K562 (cell line): Measurements from ENCODE around the gene RCC1. TPM values are rescaled to one million over a fixed set of nuclear protein-coding genes. Genes with fewer than 3 reads are reported as not detected.
A peak's percentile ranks its signal among the peaks of the same experiment; 100 is the strongest.

Experiments used
- ARNT ChIP-seq, 2 experiments: fragments of 450-650 bp; IDR thresholded peaks; 2 replicates each; pipeline ENCODE4 v1.6.1; 2016; ENCODE audit warnings: mild to moderate bottlenecking in 1 of 2
- CREM ChIP-seq: IDR thresholded peaks from 2 replicates; pipeline ENCODE4 v1.6.1; 2014; ENCODE audit warnings: antibody characterized with exemption, low read depth
- EHMT2 ChIP-seq: fragments of 450-650 bp; IDR thresholded peaks from 2 replicates; pipeline ENCODE4 v1.6.1; 2018; ENCODE audit warnings: antibody characterized with exemption
- ETV5 ChIP-seq: sonication (generic); formaldehyde crosslinking; IDR thresholded peaks from 2 replicates; pipeline ENCODE4 v1.4.0; 2020; ENCODE audit warnings: low read depth, mild to moderate bottlenecking, missing genetic modification reagents
- HMG20B ChIP-seq: fragments of 250-450 bp; sonication (Bioruptor Pico); IDR thresholded peaks from 2 replicates; pipeline ENCODE4 v1.5.0; 2021; ENCODE audit warnings: mild to moderate bottlenecking
- KDM5B ChIP-seq: fragments of 200-600 bp; sonication (generic); IDR thresholded peaks from 2 replicates; pipeline ENCODE4 v1.6.1; 2012; ENCODE audit warnings: low read depth, mild to moderate bottlenecking, moderate library complexity, low read length, control low read depth, inconsistent platforms; ENCODE audit not compliant: insufficient replicate concordance
- KLF1 ChIP-seq: fragments of 450-650 bp; IDR thresholded peaks from 2 replicates; pipeline ENCODE4 v1.6.1; 2016; ENCODE audit warnings: missing genetic modification characterization, missing compliant biosample characterization
- MAFK ChIP-seq: IDR thresholded peaks from 2 replicates; pipeline ENCODE4 v1.6.1; 2011; ENCODE audit warnings: low read length, improper control_type of control experiment
- NFE2 ChIP-seq: IDR thresholded peaks from 2 replicates; pipeline ENCODE4 v1.6.1; 2014; ENCODE audit warnings: antibody characterized with exemption, low read depth
- NR1H2 ChIP-seq: sonication (generic); formaldehyde crosslinking; IDR thresholded peaks from 2 replicates; pipeline ENCODE4 v1.4.0; 2020; ENCODE audit warnings: mild to moderate bottlenecking, missing genetic modification reagents
- NR2C2 ChIP-seq, 2 experiments: fragments of 200-800 bp in 1 of 2; sonication (Bioruptor generic) in 1 of 2; sonication (generic) in 1 of 2; formaldehyde crosslinking in 1 of 2; IDR thresholded peaks; 2 replicates each; pipeline versions ENCODE4 v1.6.1 to v1.8.0; 2016 to 2022; ENCODE audit warnings: mild to moderate bottlenecking in 1 of 2, missing compliant biosample characterization in 1 of 2, missing genetic modification characterization in 1 of 2, missing genetic modification reagents in 1 of 2
- PHF8 ChIP-seq: fragments of 200-600 bp; sonication (generic); IDR thresholded peaks from 2 replicates; pipeline ENCODE4 v1.6.1; 2012; ENCODE audit warnings: mixed run types, mild to moderate bottlenecking, inconsistent platforms, low read length, moderate library complexity, borderline replicate concordance
- POLR2A ChIP-seq: fragments of 450-650 bp; conservative IDR thresholded peaks from 2 replicates; pipeline ENCODE4 v1.6.1; 2016
- SETDB1 ChIP-seq: IDR thresholded peaks from one replicate; pipeline ENCODE4 v1.6.1; 2012; ENCODE audit warnings: low read length, control low read depth, inconsistent platforms
- SMARCA4 ChIP-seq: fragments of 450-650 bp; IDR thresholded peaks from 2 replicates; pipeline ENCODE4 v1.6.1; 2016
- THRAP3 ChIP-seq: fragments of 450-650 bp; IDR thresholded peaks from 2 replicates; pipeline ENCODE4 v1.6.1; 2016; ENCODE audit warnings: mild to moderate bottlenecking, inconsistent platforms, borderline replicate concordance
- THRB ChIP-seq: fragments of 450-650 bp; formaldehyde crosslinking; conservative IDR thresholded peaks from 2 replicates; pipeline ENCODE4 v1.4.0; 2022; ENCODE audit warnings: mild to moderate bottlenecking, missing genetic modification characterization
- TOE1 ChIP-seq, 2 experiments: fragments of 450-650 bp in 1 of 2; sonication (generic) in 1 of 2; formaldehyde crosslinking in 1 of 2; IDR thresholded peaks; 2 replicates each; pipeline versions ENCODE4 v1.7.1 to v1.8.0; 2016 to 2022; ENCODE audit warnings: borderline replicate concordance in 2 of 2, mild to moderate bottlenecking in 2 of 2, antibody characterized with exemption in 1 of 2, inconsistent platforms in 1 of 2, low read depth in 1 of 2, missing genetic modification reagents in 1 of 2, moderate library complexity in 1 of 2
- ZBTB2 ChIP-seq: fragments of 450-650 bp; IDR thresholded peaks from 2 replicates; pipeline ENCODE4 v1.6.1; 2016; ENCODE audit warnings: antibody characterized with exemption
- polyA plus RNA-seq, 8 experiments: library from polyadenylated mRNA; depleted of rRNA in 4 of 8; stranded (reverse) in 5 of 8; unstranded in 3 of 8; fragments of >200 nt; fragmentation: Nextera tagmentation in 2 of 8; fragmentation: Illumina TruSeq in 1 of 8; extraction: Ambion mirVana in 2 of 8; extraction: Trizol in 1 of 8; gene quantifications; 2 replicates each; pipeline versions ENCODE4 v1.2.1 to v1.2.3, GENCODE V29; 2011 to 2014; ENCODE audit warnings: inconsistent platforms in 1 of 8, missing spikeins in 1 of 8
- total RNA-seq, 7 experiments: library from RNA; depleted of rRNA in 6 of 7; stranded (reverse); fragments of >200 nt in 6 of 7; fragmentation: Illumina TruSeq in 2 of 7; extraction: Trizol in 2 of 7; gene quantifications; 2 replicates each; pipeline versions ENCODE4 v1.2.1 to v1.2.3, GENCODE V29; 2011 to 2021; ENCODE audit warnings: low replicate concordance in 1 of 7
- TF ChIP-seq, protein P1 (sequence below): IDR thresholded peaks from 2 replicates; pipeline ENCODE4 v1.6.1; 2011; ENCODE audit warnings: borderline replicate concordance, low read depth, mild to moderate bottlenecking, moderate library complexity, low read length; ENCODE audit not compliant: insufficient read depth, poor library complexity, severe bottlenecking
- TF ChIP-seq, protein P2 (sequence below), 2 experiments: IDR thresholded peaks; 2 replicates each; pipeline ENCODE4 v1.6.1; 2011; ENCODE audit warnings: borderline replicate concordance in 1 of 2, control low read depth in 1 of 2, low read depth in 1 of 2, low read length in 1 of 2, mild to moderate bottlenecking in 1 of 2, mixed read lengths in 1 of 2, moderate library complexity in 1 of 2; ENCODE audit not compliant: insufficient read depth in 1 of 2, insufficient read length in 1 of 2, poor library complexity in 1 of 2, severe bottlenecking in 1 of 2; ENCODE audit errors: extremely low read depth in 1 of 2

Gene RCC1
- total and polyA plus RNA-seq, 9 of the 15 experiments (the other 6 are each of a cell fraction or from before 2014, with no cell fraction given) = 16.4 to 202 (median 107) TPM

- TF ChIP-seq, protein P1, sequence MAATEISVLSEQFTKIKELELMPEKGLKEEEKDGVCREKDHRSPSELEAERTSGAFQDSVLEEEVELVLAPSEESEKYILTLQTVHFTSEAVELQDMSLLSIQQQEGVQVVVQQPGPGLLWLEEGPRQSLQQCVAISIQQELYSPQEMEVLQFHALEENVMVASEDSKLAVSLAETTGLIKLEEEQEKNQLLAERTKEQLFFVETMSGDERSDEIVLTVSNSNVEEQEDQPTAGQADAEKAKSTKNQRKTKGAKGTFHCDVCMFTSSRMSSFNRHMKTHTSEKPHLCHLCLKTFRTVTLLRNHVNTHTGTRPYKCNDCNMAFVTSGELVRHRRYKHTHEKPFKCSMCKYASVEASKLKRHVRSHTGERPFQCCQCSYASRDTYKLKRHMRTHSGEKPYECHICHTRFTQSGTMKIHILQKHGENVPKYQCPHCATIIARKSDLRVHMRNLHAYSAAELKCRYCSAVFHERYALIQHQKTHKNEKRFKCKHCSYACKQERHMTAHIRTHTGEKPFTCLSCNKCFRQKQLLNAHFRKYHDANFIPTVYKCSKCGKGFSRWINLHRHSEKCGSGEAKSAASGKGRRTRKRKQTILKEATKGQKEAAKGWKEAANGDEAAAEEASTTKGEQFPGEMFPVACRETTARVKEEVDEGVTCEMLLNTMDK = no peak
- TF ChIP-seq KLF1 (peak; percentile 17; the same call in 1 of the 2 replicates), CREM (peak; percentile 87), POLR2A (peak; percentile 82), NR1H2 (CRISPR knock-in tag) (peak; percentile 88; the same call in 1 of the 2 replicates), THRB (CRISPR knock-in tag) (peak; percentile 52; the same call in 1 of the 2 replicates), PHF8 (peak; percentile 56; the same call in 1 of the 2 replicates), MAFK (0 out of 2 replicates have a peak, but pooled peaks have one; percentile 4), SMARCA4 (peak; percentile 33; the same call in 1 of the 2 replicates), TOE1 (IDR thresholded peaks at IDR 0.05; ENCODE audit: borderline replicate concordance) (0 out of 2 replicates have a peak, but pooled peaks have one; percentile 37), TOE1 (CRISPR knock-in tag; IDR thresholded peaks at IDR 0.05; ENCODE audit: borderline replicate concordance, low read depth) (peak; percentile 43; the same call in 1 of the 2 replicates), ARNT (IDR thresholded peaks at IDR 0.05) (peak; percentile 46 to 52; a peak in 1 of 4 replicates), ZBTB2 (peak; percentile 64), THRAP3 (no peak), HMG20B (CRISPR knock-in tag) (no peak), SETDB1 (no peak), NFE2 (peak; percentile 65), KDM5B (peak; percentile 14), NR2C2 (CRISPR knock-in tag; IDR thresholded peaks at IDR 0.05) (no peak), NR2C2 (tag; IDR thresholded peaks at IDR 0.05) (peak; percentile 87), EHMT2 (peak; percentile 17; the same call in 1 of the 2 replicates), ETV5 (CRISPR knock-in tag) (peak; percentile 74; the same call in 1 of the 2 replicates)
- TF ChIP-seq, protein P2, sequence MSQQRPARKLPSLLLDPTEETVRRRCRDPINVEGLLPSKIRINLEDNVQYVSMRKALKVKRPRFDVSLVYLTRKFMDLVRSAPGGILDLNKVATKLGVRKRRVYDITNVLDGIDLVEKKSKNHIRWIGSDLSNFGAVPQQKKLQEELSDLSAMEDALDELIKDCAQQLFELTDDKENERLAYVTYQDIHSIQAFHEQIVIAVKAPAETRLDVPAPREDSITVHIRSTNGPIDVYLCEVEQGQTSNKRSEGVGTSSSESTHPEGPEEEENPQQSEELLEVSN (IDR thresholded peaks at IDR 0.05; ENCODE audit: borderline replicate concordance in 1 of 2, extremely low read depth in 1 of 2, insufficient read depth in 1 of 2, insufficient read length in 1 of 2, low read depth in 1 of 2, low read length in 1 of 2, poor library complexity in 1 of 2, severe bottlenecking in 1 of 2) = peak in 1 of 2 experiments; percentile 54
Observed at GRCh38 chr1:28518745-28519341, 13.0 kb downstream of the RCC1 start (continued).
